Urinary bladder (tissue), 4 donors: ENCODE data around the gene DCT. TPM values are rescaled to one million over a fixed set of nuclear protein-coding genes. Genes with fewer than 3 reads are reported as not detected.

Experiments
- DNase-seq: peaks from one replicate; pipeline ENCODE4 v3.0.0-alpha.2; 2015; ENCODE audit errors: extremely low spot score
- H3K27ac ChIP-seq: one replicate; pipeline ENCODE4 v1.5.1; 2013; ENCODE audit warnings: low read depth, mild to moderate bottlenecking, moderate library complexity
- H3K36me3 ChIP-seq: one replicate; pipeline ENCODE4 v1.6.1; 2013; ENCODE audit warnings: mild to moderate bottlenecking, moderate library complexity; ENCODE audit not compliant: insufficient read depth
- H3K4me1 ChIP-seq: one replicate; pipeline ENCODE4 v1.6.1; 2013; ENCODE audit warnings: mild to moderate bottlenecking, moderate library complexity; ENCODE audit not compliant: insufficient read depth
- H3K4me3 ChIP-seq: one replicate; pipeline ENCODE4 v1.5.1; 2013; ENCODE audit warnings: low read depth, low read length
- WGBS: extraction: QIAGEN DNeasy Blood & Tissue Kit; methylation state at CpG from one replicate; pipeline ENCODE4 v1.1.7; 2013; 5-methylcytosine and 5-hydroxymethylcytosine counted together
- polyA plus RNA-seq: library from polyadenylated mRNA; stranded (reverse); fragments of 200-250 nt; gene quantifications from one replicate; pipeline ENCODE4 v1.2.3, GENCODE V29; 2013
- total RNA-seq: library from RNA; depleted of rRNA; stranded (reverse); fragments of >200 nt; gene quantifications from one replicate; pipeline ENCODE4 v1.2.3, GENCODE V29; 2014
- donor health status: healthy with polysubstance abuse.
- donor health status: healthy.

The DCT gene
- total and polyA plus RNA-seq, 2 donors = 0.15 to 0.21 TPM

DNA sequence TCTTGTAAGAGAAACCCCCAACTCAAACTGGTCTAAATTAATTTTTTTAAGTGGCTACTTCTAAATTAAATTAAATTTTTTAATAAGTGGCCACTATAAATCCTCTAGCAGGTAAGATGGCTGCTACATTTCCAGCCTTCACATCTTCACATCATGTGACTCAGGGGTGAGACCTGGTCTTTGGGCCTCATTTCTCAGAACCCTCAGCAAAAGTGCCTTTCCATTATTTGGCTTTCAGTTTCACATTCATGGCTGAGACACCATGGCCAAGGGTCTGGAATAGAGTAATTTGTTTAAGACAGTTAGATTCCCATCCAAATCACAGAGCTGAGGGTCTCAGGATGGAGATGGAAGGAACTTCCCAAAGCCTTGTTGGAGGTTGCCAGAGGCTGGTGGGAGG is 47.5 kb downstream of the DCT start:
- H3K4me3 ChIP-seq = no peak overlapping the region
- no peak for DNase-seq
- no peak overlapping the region for H3K27ac ChIP-seq
- no peaks in the 10 kb centered on the region for H3K36me3 ChIP-seq
- H3K4me1 ChIP-seq = no peaks in the 10 kb centered on the region

DNA sequence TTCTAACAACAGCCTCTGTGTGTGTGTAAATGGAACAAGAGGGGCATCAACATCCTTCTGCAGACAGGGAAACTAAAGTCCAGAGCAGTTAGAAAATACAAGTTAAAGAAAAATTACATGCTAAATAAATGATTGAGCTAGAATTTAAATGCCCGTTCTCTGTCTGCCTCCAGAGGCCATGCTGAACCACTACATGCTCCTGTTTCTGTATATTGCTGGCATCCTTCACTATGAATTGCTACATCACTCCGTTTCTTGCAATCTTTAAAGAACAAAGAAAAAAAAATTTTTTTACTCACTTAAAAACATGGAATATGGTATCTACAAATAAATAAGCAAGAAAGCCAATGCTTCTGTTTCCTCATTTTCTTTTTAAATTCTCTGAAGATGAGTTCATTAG is 47.9 kb downstream of the DCT start:
- no peak for DNase-seq
- Histone ChIP-seq H3K36me3 (no peaks in the 10 kb centered on the region), H3K27ac (no peak overlapping the region), H3K4me1 (no peaks in the 10 kb centered on the region), H3K4me3 (no peak overlapping the region)
- WGBS = 84% methylated on average over 2 of the region's 2 CpGs

DNA sequence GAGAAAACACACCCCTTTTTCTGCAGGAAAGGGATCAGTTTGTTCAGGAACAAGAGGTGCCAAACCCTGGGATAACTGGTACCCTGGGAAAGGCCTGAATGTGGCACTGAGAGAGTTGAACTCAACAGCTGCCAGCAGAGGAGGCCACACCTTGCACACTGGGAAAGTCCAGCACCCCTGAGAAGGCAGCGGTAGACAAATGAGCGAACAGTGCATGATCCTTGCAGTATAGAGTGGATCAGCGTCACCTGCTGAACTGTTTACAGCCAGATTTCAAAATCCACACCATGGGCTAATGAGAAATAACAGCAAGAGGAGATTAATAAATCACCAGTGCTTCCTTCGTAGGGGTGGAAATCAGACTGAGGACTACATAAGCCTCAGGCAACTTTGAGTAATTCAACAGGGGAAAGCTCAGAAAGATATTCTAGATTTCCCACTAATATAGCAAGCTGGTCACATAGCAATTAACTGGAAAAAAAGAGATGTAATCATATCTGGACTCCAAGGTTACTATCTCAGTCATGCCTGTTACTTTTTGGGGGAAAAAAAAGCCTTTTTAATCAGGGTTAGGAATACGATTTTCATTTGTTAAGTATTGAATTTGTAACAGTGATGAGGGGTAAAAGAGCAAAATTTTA is 52.0 kb downstream of the DCT start:
- H3K36me3 ChIP-seq = no peaks in the 10 kb centered on the region
- WGBS = 84% methylated on average over 5 of the region's 5 CpGs
- H3K27ac ChIP-seq = no peak overlapping the region
- H3K4me3 ChIP-seq = no peak overlapping the region
- no peak for DNase-seq
- no peaks in the 10 kb centered on the region for H3K4me1 ChIP-seq

DNA sequence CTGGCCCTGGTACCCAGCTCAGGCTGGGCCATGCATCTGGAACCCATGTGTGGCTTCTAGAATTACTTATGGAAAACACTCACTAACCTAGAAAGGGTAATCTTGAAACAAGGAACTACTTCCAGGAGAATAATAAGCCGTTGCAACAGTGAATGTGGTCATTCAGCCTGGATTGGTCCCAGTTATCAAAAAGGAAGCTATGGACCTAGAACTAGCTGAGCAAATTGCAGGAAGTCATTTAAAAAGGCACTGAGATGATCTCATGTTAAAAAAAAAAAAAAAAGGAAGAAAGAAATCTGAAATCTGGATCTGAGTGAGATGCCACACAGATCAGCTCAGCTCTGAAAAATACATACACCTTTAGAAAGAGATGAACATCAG is 59.6 kb downstream of the DCT start:
- WGBS = 0% methylated on average over 1 of the region's 1 CpG
- H3K36me3 ChIP-seq = no peaks in the 10 kb centered on the region
- H3K27ac ChIP-seq = no peak overlapping the region
- H3K4me1 ChIP-seq = no peaks in the 10 kb centered on the region
- DNase-seq = no peak
- no peak overlapping the region for H3K4me3 ChIP-seq

DNA sequence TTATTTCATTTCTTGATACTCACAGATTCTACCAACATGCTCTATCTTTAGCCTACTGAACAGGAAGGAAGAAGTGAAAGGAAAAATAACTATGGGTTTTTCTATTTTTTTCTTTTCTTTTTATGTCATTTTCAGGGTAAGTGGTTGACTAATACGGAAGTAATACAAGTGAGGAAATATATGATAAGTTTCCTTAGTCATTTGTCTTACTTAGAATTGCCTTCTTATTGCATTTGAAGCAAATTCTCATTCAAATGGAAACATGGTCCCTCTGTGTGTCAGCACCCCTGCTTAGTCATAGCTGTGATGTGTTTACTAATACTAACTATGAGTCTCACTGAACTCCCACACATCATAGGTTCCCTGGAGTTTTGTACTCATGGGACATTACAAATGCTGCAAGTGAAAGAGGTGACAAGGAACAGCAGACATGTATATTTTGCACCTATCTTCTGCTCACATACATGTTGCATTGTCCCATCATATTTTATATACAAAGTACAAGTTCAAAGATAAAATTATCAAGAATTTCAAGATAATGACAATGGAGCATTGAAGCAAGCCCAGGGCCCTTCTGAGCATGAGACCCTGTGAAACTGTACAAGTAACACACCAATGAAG is 60.1 kb downstream of the DCT start:
- H3K27ac ChIP-seq = no peak overlapping the region
- DNase-seq = no peak
- H3K36me3 ChIP-seq = no peaks in the 10 kb centered on the region
- WGBS = 75% methylated on average over 1 of the region's 1 CpG
- H3K4me3 ChIP-seq = no peak overlapping the region
- no peaks in the 10 kb centered on the region for H3K4me1 ChIP-seq

DNA sequence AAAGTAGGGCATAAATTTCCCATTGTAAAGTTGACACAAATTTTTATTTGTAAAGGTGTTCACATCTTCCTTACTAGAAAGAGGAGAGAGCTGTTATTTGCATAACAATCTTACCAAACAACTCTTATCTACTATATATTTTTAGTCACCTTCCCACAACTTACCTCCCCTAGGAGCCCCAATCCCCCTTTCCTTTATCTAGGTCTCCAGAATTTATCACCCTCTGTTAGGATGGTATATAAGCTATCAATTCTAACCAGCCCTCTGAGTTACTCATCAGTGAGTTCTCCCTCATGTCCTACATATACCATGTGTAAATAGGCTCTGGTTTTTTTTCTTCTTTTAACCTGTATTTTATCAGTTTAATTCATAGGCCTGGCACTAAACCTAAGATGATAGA is 62.2 kb downstream of the DCT start:
- DNase-seq = no peak
- Histone ChIP-seq H3K4me1 (no peaks in the 10 kb centered on the region), H3K27ac (no peak overlapping the region), H3K36me3 (no peaks in the 10 kb centered on the region), H3K4me3 (no peak overlapping the region)

DNA sequence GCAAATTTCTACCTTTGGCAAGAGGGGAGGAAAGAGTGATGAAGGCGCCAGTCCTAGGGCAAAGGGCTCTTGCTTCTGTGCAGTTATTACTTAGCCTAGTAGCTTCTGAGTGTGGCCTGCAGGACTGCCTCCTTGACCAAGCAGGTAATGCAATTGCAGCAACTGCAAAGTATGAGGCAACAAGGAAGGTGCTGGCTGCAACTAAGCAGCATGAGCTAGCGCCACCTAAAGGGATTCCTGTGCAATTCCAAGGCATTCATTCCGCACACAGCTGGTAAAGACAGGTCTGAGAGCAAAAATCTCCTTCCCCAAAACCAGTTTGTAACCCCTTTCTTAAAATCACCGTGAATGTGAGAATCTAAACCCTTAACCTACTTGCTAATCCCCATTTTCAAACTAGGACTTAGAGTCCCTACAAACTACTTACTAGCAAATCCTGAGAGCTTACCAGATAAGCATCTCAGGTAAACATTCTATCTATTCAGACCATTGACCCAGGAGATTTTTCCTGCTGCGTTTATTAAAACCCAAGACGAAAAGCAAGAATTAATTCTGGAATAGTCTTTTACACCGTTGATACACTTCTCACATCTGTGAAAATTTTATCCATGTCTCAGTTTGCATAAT is 62.9 kb downstream of the DCT start:
- H3K27ac ChIP-seq = no peak overlapping the region
- H3K36me3 ChIP-seq = no peaks in the 10 kb centered on the region
- H3K4me1 ChIP-seq = no peaks in the 10 kb centered on the region
- 53% methylated on average over 7 of the region's 7 CpGs for WGBS
- H3K4me3 ChIP-seq = no peak overlapping the region
- DNase-seq = no peak

DNA sequence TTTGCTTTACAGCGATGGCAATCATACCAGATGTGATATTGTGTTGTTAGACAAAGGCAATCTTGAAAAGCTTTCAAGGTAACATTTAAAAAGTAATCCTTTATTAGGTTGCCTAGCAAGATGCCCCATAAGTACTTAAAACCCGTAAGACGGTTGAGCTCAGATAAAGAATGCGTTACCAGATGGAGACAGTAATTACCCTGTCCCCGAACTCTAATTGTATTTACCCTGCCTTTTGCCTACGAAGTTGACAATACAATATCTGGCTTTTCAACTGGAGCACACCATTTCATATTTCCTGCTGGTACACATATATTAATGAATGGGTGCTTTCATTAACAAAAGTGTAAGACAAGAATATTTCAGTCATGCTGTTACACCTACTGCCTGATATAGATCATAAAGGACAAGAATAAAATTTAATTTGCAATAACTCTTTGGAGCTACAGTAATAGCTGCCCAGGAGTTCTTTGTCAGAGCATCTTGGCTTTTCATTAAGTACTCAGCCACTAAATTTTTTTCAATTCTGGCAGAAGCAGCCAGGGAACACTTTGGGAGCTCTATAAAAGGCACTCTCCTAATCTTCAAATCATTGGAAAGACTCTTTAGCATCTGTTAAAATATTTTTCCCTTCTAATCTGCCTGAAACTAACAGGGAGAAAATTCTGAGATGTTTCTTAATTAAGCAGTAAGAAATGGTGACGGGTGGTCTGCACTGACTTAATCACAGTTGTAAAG is 63.8 kb downstream of the DCT start:
- Histone ChIP-seq H3K36me3 (no peaks in the 10 kb centered on the region), H3K4me1 (no peaks in the 10 kb centered on the region), H3K4me3 (no peak overlapping the region), H3K27ac (no peak overlapping the region)
- DNase-seq = peak; percentile 26
- 40% methylated on average over 7 of the region's 7 CpGs for WGBS

DNA sequence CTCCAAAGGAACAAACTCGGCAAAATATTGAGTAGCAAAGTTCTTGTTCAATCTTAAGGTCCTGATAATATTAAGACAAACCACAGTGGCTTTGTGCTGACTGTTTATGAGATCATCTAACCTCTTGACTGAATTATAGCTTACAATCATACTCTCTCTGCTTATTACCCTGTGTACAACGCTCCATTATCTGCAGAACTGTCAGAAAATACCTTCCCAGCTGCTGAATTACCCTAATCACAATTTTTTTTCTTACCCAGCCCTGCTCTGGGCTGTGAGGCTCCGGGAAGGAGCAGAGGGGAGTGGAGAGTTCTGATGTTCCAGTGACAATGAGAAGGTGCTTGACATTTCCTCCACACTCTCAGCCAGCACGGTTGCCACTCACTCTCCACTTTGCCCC is 64.8 kb downstream of the DCT start:
- Histone ChIP-seq H3K4me1 (no peaks in the 10 kb centered on the region), H3K27ac (no peak overlapping the region), H3K36me3 (no peaks in the 10 kb centered on the region), H3K4me3 (no peak overlapping the region)
- 26% methylated on average over 4 of the region's 4 CpGs for WGBS
- DNase-seq = no peak

DNA sequence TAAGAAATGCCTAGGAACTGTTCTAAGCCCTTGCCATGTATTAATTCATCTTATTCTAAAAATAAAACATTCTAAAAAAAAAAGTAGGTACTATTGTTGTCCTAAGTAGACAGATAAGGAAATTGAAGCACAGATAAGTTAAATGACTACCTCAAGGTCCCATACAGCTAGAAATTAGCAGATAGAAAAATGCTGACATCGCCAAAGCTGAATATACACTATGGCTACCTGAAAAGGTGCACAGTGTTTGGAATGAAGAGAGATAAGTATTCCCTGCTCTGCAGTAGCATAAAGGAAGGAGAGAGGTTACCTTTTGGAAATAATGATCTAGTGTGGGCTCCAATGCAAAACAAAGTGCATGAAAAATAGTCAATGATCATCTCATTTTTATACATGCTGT is 65.3 kb downstream of the DCT start:
- no peak for DNase-seq
- WGBS = 96% methylated on average over 1 of the region's 1 CpG
- Histone ChIP-seq H3K27ac (no peak overlapping the region), H3K4me3 (no peak overlapping the region), H3K36me3 (no peaks in the 10 kb centered on the region), H3K4me1 (no peaks in the 10 kb centered on the region)

DNA sequence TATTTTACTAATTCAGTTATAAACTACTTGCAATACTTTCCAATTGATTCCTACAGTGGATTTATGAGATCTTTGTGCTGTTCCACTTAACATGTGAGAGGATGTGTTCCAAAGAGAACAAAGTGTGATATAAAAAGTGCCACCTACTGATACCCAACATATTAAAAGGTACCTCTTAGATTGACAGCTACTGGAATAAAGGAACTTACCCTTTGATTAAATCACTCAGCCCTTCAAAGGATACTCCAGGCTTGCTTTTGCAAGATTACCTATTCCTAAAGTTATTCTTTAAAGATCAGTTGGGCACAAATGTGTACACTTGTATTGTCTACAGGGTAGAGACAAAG is 65.9 kb downstream of the DCT start:
- no peaks in the 10 kb centered on the region for H3K36me3 ChIP-seq
- no peak overlapping the region for H3K27ac ChIP-seq
- H3K4me3 ChIP-seq = no peak overlapping the region
- no peaks in the 10 kb centered on the region for H3K4me1 ChIP-seq
- no peak for DNase-seq

DNA sequence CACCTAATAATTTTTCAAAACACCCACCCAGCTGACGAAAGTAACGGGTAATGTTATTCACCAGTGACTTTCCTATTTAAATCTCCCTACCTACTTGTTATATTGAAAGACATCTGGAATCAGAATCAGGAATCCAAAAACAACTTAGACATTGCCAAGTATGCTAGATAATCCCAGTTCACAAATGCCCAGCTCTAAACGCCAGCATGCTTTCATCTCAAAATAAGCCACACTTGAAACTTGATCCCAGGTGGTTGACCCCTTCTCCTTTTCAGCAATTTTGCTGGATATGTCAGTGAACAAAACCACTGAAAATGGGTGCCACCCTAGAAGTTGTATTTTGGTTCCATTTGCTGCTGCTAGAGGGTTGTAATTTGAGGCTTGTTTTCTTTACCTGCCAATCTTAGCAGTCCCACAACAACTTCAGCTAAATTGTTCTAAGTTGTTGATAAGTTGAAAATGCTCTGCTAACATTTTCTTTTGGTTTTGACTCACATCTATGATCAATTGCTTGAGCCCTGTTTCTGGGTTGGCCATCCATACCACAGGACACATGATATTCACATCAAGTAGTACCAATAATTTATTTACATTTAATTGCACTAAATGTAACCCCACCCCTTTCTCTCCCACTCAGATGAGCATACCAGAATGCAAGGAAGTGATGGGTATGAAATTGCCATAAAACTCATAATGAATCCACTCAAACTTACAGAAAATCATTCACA is 66.4 kb downstream of the DCT start:
- 35% methylated on average over 3 of the region's 3 CpGs for WGBS
- no peak for DNase-seq
- Histone ChIP-seq H3K4me1 (no peaks in the 10 kb centered on the region), H3K27ac (no peak overlapping the region), H3K4me3 (no peak overlapping the region), H3K36me3 (no peaks in the 10 kb centered on the region)

DNA sequence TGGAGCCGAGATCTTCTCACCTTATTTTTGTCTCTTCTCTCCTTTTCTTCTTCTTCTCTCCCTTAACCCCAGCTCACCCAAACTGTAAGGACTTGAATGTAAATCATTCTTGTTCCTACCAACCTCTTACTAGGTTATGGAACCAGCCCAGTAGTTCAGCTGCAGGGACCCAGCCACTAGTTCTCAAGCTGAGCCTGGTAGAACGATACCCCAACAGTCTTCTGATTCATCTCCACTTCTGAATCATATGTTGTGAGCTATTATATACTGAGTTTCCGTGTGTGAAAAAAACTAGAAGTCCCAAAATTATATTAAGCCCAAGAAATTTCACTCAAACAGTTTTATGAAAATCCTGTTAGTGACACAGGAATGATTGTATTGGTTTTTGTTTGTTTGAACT is 67.7 kb downstream of the DCT start:
- no peak overlapping the region for H3K27ac ChIP-seq
- no peaks in the 10 kb centered on the region for H3K4me1 ChIP-seq
- no peak overlapping the region for H3K4me3 ChIP-seq
- 59% methylated on average over 3 of the region's 3 CpGs for WGBS
- H3K36me3 ChIP-seq = no peaks in the 10 kb centered on the region
- DNase-seq = no peak
